Esophagus muscularis mucosa (tissue), 4 donors: Measurements from ENCODE around the gene ADAM30. TPM values are rescaled to one million over a fixed set of nuclear protein-coding genes. Genes with fewer than 3 reads are reported as not detected.

Experiments
- DNase-seq: peaks from one replicate; pipeline ENCODE4 v3.0.0-alpha.2; 2017; ENCODE audit errors: extremely low spot score
- H3K27ac ChIP-seq, 4 donors: fragments of 200-600 bp; sonication (generic); replicated peaks in 1 of 4; 1 replicate in 3 of 4; 2 replicates in 1 of 4; pipeline ENCODE4 v1.5.1; 2016 to 2019; ENCODE audit warnings: mild to moderate bottlenecking in 1 of 4
- H3K27me3 ChIP-seq, 4 donors: fragments of 200-600 bp; sonication (generic); one replicate each; pipeline versions ENCODE4 v1.5.1 to v1.6.0; 2016 to 2019
- H3K36me3 ChIP-seq, 4 donors: fragments of 200-600 bp; sonication (generic); one replicate each; pipeline ENCODE4 v1.5.1; 2016 to 2019
- H3K4me1 ChIP-seq, 4 donors: fragments of 200-600 bp; sonication (generic); one replicate each; pipeline ENCODE4 v1.5.1; 2016 to 2019
- H3K4me3 ChIP-seq, 4 donors: fragments of 200-600 bp; sonication (generic); 1 replicate in 2 of 4; 2 replicates in 2 of 4; pipeline ENCODE4 v1.5.1; 2016 to 2019; ENCODE audit warnings: mild to moderate bottlenecking in 4 of 4, moderate library complexity in 1 of 4
- H3K9me3 ChIP-seq, 4 donors: fragments of 200-600 bp; sonication (generic); 1 replicate in 3 of 4; 2 replicates in 1 of 4; pipeline ENCODE4 v1.5.1; 2016 to 2019
- EP300 ChIP-seq: sonication (generic); formaldehyde crosslinking; IDR thresholded peaks from one replicate; pipeline ENCODE4 v1.6.1; 2017; ENCODE audit warnings: antibody characterized with exemption
- POLR2A ChIP-seq: fragments of 450-650 bp; IDR thresholded peaks from one replicate; pipeline ENCODE4 v1.6.1; 2017; ENCODE audit warnings: antibody characterized with exemption, moderate library complexity, mild to moderate bottlenecking, low read depth
- POLR2AphosphoS5 ChIP-seq, 2 donors: sonication (generic); formaldehyde crosslinking; IDR thresholded peaks; one replicate each; pipeline ENCODE4 v1.6.1; 2017; ENCODE audit warnings: antibody characterized with exemption in 2 of 2
- WGBS: methylation state at CpG from one replicate; pipeline ENCODE4 v1.1.5; 2018; 5-methylcytosine and 5-hydroxymethylcytosine counted together
- intact Hi-C: fragments of 100-400 bp; cut with DNase I; formaldehyde crosslinking; loops from one replicate; pipeline ENCODE4 v1.15.1; 2023
- total RNA-seq, 4 donors: library from RNA; depleted of rRNA; stranded (reverse); fragments of >200 nt; gene quantifications; one replicate each; pipeline versions ENCODE4 v1.1.0 to v1.2.1, GENCODE V29; 2016
- TF ChIP-seq, protein P1 (sequence below), 3 experiments: fragments of 200-600 bp in 2 of 3; fragments of 450-650 bp in 1 of 3; sonication (generic) in 2 of 3; IDR thresholded peaks; one replicate each; pipeline ENCODE4 v1.5.1; 2017 to 2019; ENCODE audit warnings: antibody characterized with exemption in 3 of 3, mild to moderate bottlenecking in 2 of 3, moderate library complexity in 1 of 3

The ADAM30 gene
- total RNA-seq, 4 donors from 2014 or later: not detected

GRCh38 chr1:119868176-119868575, 28.1 kb downstream of the ADAM30 start:
- H3K9me3 ChIP-seq: no peaks in the 10 kb centered on the region
- no peaks in the 10 kb centered on the region for H3K27me3 ChIP-seq
- TF ChIP-seq POLR2A: no peak
- no peak for TF ChIP-seq POLR2AphosphoS5 (IDR thresholded peaks at IDR 0.05)
- TF ChIP-seq EP300: no peak
- TF ChIP-seq, protein P1, sequence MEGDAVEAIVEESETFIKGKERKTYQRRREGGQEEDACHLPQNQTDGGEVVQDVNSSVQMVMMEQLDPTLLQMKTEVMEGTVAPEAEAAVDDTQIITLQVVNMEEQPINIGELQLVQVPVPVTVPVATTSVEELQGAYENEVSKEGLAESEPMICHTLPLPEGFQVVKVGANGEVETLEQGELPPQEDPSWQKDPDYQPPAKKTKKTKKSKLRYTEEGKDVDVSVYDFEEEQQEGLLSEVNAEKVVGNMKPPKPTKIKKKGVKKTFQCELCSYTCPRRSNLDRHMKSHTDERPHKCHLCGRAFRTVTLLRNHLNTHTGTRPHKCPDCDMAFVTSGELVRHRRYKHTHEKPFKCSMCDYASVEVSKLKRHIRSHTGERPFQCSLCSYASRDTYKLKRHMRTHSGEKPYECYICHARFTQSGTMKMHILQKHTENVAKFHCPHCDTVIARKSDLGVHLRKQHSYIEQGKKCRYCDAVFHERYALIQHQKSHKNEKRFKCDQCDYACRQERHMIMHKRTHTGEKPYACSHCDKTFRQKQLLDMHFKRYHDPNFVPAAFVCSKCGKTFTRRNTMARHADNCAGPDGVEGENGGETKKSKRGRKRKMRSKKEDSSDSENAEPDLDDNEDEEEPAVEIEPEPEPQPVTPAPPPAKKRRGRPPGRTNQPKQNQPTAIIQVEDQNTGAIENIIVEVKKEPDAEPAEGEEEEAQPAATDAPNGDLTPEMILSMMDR (IDR thresholded peaks at IDR 0.05): no peak
- WGBS: 83% methylated on average over 2 of the region's 2 CpGs
- no peak for DNase-seq
- no peak overlapping the region for H3K27ac ChIP-seq
- no peak overlapping the region for H3K4me3 ChIP-seq
- no peaks in the 10 kb centered on the region for H3K36me3 ChIP-seq
- intact Hi-C loops: no loop called here
- peaks cover 0 to 22% (median 16%) of the 10 kb centered on the region in 4 donors for H3K4me1 ChIP-seq

- Histone ChIP-seq H3K4me1 (peaks cover 0 to 27% (median 17%) of the 10 kb centered on the region in 4 donors), H3K36me3 (no peaks in the 10 kb centered on the region), H3K4me3 (no peak overlapping the region), H3K9me3 (no peaks in the 10 kb centered on the region), H3K27ac (no peak overlapping the region), H3K27me3 (no peaks in the 10 kb centered on the region)
- no peak for DNase-seq
- intact Hi-C loops: no loop called here
- WGBS: 57% methylated on average over 3 of the region's 3 CpGs
- TF ChIP-seq EP300: no peak
- no peak for TF ChIP-seq POLR2A
- TF ChIP-seq, protein P1 (IDR thresholded peaks at IDR 0.05): no peak
- no peak for TF ChIP-seq POLR2AphosphoS5 (IDR thresholded peaks at IDR 0.05)
Observed at GRCh38 chr1:119866451-119866850, 29.9 kb downstream of the ADAM30 start.

- Histone ChIP-seq H3K9me3 (no peaks in the 10 kb centered on the region), H3K27me3 (no peaks in the 10 kb centered on the region), H3K27ac (no peak overlapping the region), H3K4me3 (no peak overlapping the region), H3K36me3 (no peaks in the 10 kb centered on the region), H3K4me1 (peaks cover 0 to 27% (median 19%) of the 10 kb centered on the region in 4 donors)
- TF ChIP-seq POLR2A: no peak
- TF ChIP-seq, protein P1 (IDR thresholded peaks at IDR 0.05): no peak
- no peak for TF ChIP-seq POLR2AphosphoS5 (IDR thresholded peaks at IDR 0.05)
- no peak for TF ChIP-seq EP300
- 45% methylated on average over 4 of the region's 4 CpGs for WGBS
- intact Hi-C loops: no loop called here
- DNase-seq: no peak
Observed at GRCh38 chr1:119865627-119866026, 30.7 kb downstream of the ADAM30 start.

DNA sequence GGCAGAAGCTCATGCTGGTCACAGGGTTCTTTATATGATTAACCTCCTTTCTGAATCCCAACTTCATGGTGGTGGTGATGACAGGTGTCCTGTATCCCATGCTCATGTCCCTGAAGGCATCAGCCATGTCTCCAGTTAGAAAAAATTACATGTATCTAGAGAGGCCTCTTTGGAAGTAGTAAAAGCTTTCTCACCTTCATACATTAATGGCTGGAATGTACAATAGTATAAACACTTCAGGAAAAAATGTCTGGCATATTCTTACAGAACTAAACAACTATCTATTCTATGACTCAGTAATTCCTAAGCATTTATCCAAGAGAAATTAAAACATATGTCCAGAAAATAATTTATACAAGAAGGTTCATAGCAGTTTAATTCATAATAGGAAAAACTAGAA, 34.0 kb downstream of the ADAM30 start:
- Histone ChIP-seq H3K4me1 (peaks cover 0 to 33% (median 20%) of the 10 kb centered on the region in 4 donors), H3K4me3 (no peak overlapping the region), H3K36me3 (no peaks in the 10 kb centered on the region), H3K9me3 (no peaks in the 10 kb centered on the region), H3K27ac (no peak overlapping the region), H3K27me3 (no peaks in the 10 kb centered on the region)
- TF ChIP-seq, protein P1 (IDR thresholded peaks at IDR 0.05): no peak
- TF ChIP-seq POLR2A (no peak), POLR2AphosphoS5 (IDR thresholded peaks at IDR 0.05) (no peak), EP300 (no peak)
- intact Hi-C loops: no loop called here
- DNase-seq: no peak

- intact Hi-C loops: no loop called here
- no peak for DNase-seq
- WGBS: 97% methylated on average over 2 of the region's 2 CpGs
- H3K27ac ChIP-seq: no peak overlapping the region
- TF ChIP-seq, protein P1 (IDR thresholded peaks at IDR 0.05): no peak
- TF ChIP-seq EP300 (no peak), POLR2AphosphoS5 (IDR thresholded peaks at IDR 0.05) (no peak), POLR2A (no peak)
- no peaks in the 10 kb centered on the region for H3K27me3 ChIP-seq
- H3K4me3 ChIP-seq: no peak overlapping the region
- peaks cover 0 to 33% (median 20%) of the 10 kb centered on the region in 4 donors for H3K4me1 ChIP-seq
- no peaks in the 10 kb centered on the region for H3K36me3 ChIP-seq
- no peaks in the 10 kb centered on the region for H3K9me3 ChIP-seq
Observed at GRCh38 chr1:119861547-119861946, 34.8 kb downstream of the ADAM30 start.
